GM10266 (cell line): ENCODE data around the gene TRMU.

Experiments
- DNase-seq: peaks from one replicate; pipeline ENCODE4 v3.0.0; 2012; ENCODE audit errors: extremely low spot score
- CTCF ChIP-seq: IDR thresholded peaks from 2 replicates; pipeline ENCODE4 v1.5.1; 2012; ENCODE audit warnings: mild to moderate bottlenecking, low read depth; ENCODE audit not compliant: control insufficient read depth, insufficient read depth; ENCODE audit errors: missing control alignments

The TRMU gene

GRCh38 chr22:46290121-46290842 lies 45.2 kb upstream of the TRMU start:
- no peak for DNase-seq
- no peak for TF ChIP-seq CTCF

DNA sequence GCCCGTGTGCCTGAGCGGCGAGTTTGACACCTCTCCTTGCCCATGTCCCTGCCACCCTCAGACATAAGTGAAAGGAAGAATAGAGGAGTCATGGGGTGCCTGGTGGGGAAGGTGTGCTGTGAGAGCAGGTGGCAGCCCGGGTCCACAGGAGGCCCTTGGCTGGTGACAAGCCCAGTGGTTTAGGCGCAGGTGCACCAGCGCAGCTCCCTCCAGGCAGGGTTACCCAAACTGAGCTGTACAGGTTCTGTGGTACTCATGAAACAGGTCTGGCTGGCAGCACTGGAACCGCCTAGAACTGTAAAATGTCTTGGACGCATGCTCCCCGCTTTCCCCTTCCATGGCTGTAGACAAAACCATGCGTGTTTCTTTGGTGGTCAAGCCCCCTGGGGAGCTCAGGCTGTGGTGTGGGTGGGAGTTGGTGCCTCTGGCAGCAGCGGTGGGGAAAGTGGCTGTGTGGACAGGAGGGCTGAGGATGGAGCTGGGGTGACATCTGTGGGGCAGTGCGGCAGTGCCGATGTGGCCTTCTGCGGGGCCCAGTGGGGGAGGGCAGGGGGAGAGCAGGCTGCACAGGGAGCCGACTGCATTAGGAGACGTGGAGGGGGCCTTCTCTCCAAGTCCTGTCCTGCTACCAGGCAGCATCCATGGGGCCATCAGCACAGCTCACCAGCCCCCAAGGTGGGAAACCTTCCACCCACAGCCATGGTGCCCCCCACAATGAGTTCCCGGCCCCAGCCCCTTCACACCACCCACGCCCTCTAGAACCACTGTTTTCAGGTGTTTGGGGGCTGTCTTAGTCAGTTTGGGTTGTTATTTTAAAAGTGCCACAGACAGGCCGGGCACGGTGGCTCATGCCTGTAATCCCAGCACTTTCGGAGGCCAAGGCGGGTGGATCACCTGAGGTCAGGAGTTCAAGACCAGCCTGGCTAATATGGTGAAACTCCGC lies 44.4 kb upstream of the TRMU start:
- DNase-seq, result no peak
- no peak for TF ChIP-seq CTCF

GRCh38 chr22:46292173-46292572 lies 43.3 kb upstream of the TRMU start:
- no peak for DNase-seq
- TF ChIP-seq CTCF, result no peak

DNA sequence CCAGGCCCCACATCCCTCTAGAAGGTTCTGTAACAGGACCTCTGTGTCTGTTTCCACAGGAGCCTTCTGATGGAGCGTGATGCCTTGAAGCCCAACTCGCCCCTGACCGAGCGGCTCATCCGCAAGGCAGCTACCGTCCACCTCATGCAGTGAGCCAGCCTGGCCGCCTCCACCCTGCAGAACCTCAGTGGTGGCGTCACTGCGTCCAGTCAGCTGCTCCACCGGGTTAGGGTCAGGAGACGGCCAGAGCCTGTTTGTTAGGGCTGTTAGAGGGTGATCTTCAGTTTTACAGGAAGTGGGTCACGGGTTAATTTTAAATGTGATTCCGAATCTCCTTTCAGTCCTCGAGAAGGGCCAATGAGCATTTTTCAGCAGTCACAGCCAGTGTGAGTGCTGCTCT lies 42.8 kb upstream of the TRMU start:
- no peak for DNase-seq
- no peak for TF ChIP-seq CTCF

DNA sequence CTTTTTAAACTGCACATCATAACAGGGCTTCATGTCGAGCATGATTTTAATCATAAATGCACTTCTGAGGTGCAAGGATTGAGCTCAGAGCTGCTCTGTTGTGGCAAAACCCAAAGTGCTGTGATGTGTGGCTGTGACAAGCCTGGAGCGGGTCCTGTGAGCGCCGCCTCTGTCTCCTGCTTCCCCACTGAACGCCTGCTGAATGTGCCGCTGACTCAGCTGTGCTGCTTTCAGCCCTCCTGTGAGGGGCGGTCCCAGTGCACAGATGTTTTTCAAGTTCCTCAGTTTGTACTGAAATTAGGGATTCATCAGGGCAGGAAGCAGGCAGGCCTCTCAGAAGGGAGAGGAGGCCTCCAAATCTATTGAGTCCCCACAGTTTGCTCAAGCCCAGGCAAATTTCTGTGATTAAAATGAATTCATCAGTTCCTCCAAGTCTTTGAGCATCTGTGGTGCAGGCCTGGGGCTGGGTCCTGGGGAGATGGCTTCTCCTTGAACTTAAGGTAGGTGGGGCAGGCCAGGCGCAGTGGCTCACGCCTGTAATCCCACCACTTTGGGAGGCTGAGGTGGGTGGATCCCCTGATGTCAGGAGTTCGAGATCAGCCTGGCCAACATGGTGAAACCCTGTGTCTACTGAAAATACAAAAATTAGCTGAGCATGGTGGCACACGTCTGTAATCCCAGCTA lies 41.8 kb upstream of the TRMU start:
- no peak for TF ChIP-seq CTCF
- DNase-seq, result no peak

- DNase-seq, result no peak
- no peak for TF ChIP-seq CTCF
Measured at GRCh38 chr22:46294784-46295183, 40.7 kb upstream of the TRMU start.
